ENCODE measurements around the gene ELMO1.

The ELMO1 gene

DNA sequence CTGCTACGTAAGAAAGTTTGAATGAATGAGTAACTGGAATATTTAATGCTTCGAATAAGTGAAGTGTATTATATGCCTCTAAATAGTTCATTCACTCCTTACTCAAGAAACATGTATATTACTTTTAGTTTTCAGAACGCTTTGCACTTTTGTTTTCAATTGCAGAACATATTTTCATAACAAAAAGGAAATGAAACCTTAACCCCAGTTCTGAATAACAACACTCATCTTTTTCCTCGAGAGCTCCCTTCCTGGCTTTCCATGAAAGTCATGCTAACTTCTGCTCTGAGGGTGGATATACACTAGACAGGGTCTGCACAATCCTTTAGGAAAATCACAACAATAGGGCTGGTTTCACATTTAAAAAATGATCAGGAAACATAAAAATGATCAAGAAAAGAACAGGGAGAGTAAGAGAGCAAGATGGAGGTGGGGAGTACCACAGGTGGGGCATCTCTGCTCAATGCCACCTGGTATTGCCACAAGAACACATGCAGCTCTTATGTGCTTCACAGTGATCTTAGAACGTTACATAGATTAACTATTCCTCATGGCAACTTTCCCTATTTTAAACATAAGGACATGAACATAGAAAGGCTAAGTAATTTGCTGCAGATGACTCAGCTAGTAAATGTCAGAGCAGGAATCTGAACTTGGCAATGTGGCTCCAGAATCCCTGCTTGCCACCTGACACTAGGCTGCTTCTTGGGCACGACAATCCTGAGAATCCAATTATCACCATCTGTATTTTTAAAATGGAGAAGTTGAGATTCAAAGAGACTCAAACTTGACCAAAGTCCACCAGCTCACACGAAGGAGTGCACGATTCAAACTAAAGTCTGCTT is 504.9 kb downstream of the ELMO1 start:
- no peak overlapping the region for H3K4me3 ChIP-seq (ENCODE audit: low read length)
- DNase-seq (ENCODE audit: low read depth, low spot score) = no peak

DNA sequence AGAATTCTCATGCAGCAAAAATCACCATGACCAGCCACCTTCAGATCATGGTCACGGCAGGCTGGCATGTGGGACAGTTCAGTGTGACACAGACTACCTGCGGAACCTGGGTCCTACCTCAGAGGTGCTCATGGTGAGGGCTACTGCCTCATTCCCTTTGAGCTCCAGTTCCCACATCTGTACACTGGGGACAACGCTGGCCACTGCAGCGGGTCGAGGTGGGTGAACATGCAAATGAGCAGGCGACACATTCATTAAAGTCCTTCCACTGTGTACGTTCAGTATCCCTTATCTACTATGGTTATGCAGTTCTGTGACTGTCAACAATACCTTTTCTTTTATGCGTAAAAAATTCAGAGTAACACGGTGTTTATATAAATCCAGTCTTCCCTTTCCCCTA is 505.7 kb downstream of the ELMO1 start:
- no peak for DNase-seq (ENCODE audit: low read depth, low spot score)
- H3K4me3 ChIP-seq (ENCODE audit: low read length) = no peak overlapping the region

DNA sequence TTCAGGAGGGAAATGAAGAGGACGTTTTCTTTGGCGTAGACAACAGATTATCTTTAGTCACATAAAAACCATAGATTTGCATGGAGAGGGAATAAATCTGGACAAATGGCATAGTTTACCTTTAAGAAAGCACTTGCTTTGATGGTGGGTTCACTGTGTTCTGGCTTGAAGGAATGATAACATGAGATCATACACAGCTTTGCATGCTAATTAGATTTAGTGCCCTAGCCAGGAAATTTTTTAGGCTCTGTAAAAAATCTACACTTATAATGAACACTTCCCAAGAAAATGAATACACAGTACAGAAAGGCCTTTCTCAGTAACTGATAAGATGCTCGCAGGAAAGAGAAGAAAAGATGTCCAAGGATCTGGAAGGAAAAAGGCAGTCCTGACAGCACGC is 506.1 kb downstream of the ELMO1 start:
- DNase-seq (ENCODE audit: low read depth, low spot score) = no peak
- H3K4me3 ChIP-seq (ENCODE audit: low read length) = no peak overlapping the region

DNA sequence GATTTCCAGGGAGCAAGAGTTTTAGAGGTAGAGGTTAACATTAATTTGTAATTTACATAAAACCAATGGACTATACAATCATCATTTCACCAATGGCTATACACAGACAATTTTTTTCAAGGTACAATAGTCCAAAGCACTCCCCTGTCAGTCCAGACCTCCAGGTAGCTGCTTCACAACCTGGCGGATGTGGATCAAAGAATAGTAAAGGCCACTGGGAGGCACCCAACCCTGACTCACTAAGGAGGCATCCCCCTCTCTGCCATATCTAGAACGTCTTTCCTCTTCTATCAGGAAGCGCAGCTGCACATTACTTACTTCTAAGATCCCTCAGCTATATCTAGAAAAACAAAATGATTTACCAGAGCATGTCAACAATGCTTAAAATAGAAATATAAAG is 506.6 kb downstream of the ELMO1 start:
- no peak for DNase-seq (ENCODE audit: low read depth, low spot score)
- H3K4me3 ChIP-seq (ENCODE audit: low read length) = no peak overlapping the region

DNA sequence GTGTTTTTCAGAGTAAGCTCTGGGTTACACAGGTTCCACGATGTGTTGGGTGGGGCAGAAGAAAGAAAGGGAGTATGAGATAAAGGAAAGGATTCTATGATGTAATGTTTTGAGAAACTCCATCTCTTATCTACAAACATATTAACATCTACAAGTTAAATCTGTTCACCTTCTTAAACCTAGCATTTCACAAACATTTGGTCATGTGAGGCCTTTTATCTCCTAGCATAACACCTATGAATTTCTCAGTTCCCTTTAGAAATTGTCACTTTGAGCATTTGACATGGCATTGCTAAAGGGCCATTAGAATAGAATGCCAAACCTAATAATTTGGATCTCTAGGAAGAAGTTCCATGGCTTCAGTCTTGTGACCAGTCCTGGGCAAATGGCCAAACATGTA is 507.3 kb downstream of the ELMO1 start:
- DNase-seq (ENCODE audit: low read depth, low spot score) = no peak
- H3K4me3 ChIP-seq (ENCODE audit: low read length) = no peak overlapping the region

DNA sequence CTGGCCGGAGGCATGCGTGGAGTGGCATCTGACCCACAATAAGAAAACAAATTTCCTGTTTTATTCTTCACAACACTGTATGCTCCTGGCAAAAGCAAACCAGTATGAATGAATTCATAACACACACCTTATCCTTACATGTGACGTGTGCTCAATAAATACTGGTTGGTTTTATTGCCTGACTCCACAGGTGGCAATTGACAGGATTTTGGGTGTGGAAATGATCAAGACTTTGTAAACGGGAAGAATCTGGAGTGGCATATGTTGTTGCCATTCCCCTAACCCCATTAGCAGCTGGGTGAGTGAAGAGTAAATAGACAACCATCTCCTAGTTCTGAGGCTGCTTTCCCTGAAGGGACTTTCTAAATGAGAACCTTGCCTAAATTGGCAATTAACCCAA is 508.8 kb downstream of the ELMO1 start:
- H3K4me3 ChIP-seq (ENCODE audit: low read length) = no peak overlapping the region
- DNase-seq (ENCODE audit: low read depth, low spot score) = no peak

DNA sequence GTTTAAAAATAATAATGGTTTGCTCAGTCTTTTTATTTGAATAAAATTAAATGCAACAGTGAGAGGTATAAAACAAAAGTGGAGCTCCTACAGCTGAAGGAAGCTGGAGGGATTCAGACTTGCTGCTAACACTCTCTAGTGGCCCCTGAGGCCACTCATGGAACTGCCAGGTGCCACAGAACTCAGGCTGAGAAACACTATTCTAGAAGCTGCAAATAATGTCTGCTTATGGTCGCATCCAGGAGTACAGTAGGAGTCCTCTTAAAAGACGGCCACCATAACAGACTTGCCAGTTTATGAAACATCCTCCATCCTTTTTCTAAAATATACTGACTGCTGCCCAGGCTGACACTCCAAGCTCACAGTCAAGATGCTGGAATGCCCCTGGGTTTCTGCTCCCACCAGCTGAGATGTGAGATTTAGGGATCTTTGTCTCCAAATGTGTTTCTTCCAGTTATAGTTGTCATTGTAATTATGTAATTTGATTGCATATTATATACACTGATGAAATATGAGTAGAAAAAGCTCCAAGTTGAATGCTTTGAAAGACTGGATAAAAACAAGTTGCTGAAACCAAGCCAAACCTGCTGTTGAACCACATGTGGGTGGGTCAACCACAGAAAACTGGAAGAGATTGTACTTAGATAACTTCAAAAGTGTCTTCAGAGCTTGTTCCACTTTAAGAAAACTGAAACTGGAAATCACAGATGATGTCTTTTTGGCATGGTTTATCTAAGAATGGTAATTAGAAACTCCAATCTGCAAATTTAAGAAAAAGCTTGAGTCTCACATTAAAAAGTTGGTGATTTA is 510.7 kb downstream of the ELMO1 start:
- H3K4me3 ChIP-seq (ENCODE audit: low read length) = no peak overlapping the region
- DNase-seq (ENCODE audit: low read depth, low spot score) = peak; percentile 92

DNA sequence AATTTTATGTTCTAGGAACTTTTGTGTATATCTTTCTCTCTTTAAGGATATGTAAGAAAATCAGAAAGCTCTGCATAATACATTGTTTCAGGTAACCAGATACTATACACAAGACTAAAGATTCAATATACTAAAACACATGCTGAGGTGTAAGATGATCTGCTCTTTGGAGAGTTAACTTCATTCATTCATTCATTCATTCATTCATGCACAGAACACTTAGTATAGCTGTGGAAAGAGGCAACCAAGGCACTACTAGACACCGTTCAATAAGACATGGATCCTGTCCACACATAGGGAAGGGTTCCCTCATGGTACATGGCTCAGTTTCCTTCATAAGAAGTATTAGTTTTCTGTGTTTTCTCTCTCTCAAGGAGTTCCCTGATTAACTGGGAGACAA is 516.8 kb downstream of the ELMO1 start:
- no peak for DNase-seq (ENCODE audit: low read depth, low spot score)
- H3K4me3 ChIP-seq (ENCODE audit: low read length) = no peak overlapping the region

DNA sequence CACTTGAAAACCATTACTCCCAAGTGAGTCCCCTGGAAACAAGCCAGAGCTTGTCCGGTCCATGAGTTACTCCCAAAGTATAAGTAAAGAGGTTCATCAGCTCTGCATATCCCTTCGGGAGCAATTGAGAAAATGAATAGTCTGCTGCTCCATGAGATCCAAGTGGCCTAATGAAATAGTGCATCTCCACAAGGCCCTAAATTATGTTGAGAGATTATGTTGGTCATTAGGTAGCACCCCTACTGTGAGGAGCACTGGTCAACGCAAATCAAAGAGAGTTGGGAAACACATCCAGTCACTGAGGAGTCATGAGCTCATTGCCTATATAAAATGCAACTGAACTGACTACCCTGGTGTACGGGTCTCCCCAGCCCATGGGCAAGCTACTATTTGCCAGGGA is 518.9 kb downstream of the ELMO1 start:
- H3K4me3 ChIP-seq (ENCODE audit: low read length) = no peak overlapping the region
- no peak for DNase-seq (ENCODE audit: low read depth, low spot score)

DNA sequence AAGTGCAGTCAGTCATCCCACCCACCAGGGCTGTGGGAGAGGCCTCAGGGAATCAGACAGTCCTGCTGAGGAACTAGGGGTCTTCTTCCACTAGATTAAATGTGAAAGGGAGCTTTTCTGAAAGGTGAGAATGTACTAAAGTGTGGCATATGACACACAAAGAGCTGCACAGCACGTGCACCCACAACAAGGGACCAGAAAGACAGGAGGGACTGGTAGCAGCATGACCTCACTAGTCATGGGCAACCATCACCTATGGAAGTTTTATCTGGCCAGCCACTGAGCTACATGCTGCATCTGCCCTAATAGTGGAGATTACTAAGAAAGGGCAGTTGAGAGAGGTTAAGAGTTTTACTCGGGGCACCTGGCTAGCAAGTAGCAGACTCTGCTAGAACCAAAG is 519.9 kb downstream of the ELMO1 start:
- no peak overlapping the region for H3K4me3 ChIP-seq (ENCODE audit: low read length)

DNA sequence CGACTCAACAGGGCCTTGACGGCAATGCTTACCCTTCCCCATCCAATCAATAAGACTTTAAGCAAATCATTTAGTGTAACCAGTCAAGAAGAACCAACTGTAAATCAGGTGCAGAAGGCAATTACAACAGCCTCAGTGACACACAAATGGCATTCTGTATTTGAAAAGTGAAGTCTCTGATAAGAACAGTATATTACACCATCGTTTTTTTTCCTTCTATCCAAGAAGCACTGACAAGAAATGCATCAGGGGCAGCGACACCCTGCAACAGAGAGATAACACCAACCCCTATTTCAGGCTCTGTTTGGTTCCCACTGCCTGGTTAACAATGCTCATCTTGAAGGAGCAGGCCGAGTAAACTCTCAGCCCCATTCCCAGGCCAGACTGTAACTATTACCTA is 520.4 kb downstream of the ELMO1 start:
- no peak overlapping the region for H3K4me3 ChIP-seq (ENCODE audit: low read length)
- no peak for DNase-seq (ENCODE audit: low read depth, low spot score)

More for the DNA sequence above, 519.9 kb downstream of the ELMO1 start:
- DNase-seq (ENCODE audit: low read depth, low spot score) = peak; percentile 22

DNA sequence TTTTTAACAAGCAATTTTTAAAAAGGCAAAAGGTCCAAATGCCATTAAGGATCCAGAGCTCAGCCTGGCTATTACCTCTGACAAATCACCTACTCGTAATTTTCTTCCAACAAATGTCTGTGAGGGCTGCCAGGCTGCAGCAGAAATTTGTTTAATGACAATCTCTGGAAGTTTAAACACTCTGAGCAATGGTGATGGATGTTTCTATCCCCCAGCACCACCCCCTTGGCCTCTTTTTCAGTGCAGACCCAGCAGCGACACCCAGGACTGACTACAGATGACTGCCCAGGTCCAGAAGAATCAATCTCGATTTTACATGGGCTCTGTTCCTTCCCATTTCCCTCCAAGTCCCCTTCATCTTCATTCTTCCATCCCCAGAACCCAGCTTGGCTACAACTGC is 523.0 kb downstream of the ELMO1 start:
- H3K4me3 ChIP-seq (ENCODE audit: low read length) = no peak overlapping the region
- no peak for DNase-seq (ENCODE audit: low read depth, low spot score)

DNA sequence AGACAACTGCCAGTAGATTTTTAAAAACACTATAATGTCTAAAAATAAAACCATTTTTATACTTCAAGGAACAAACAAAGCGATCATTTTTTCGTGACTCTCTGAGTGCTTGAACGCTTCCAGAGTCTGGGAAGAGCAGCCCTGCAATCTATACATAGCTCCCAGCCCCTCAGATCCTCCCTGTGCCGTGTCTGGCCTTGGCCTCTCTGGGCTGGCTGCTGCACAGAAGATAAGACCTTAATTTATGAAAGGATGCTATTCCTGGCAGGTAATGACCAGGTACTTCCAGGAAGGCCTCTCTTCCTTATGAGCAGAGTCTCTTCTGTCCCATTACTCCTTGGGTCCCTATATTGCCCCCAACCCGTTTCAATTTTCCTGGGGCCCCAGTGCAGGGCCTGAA is 523.5 kb downstream of the ELMO1 start:
- no peak for DNase-seq (ENCODE audit: low read depth, low spot score)
- H3K4me3 ChIP-seq (ENCODE audit: low read length) = no peak overlapping the region

DNA sequence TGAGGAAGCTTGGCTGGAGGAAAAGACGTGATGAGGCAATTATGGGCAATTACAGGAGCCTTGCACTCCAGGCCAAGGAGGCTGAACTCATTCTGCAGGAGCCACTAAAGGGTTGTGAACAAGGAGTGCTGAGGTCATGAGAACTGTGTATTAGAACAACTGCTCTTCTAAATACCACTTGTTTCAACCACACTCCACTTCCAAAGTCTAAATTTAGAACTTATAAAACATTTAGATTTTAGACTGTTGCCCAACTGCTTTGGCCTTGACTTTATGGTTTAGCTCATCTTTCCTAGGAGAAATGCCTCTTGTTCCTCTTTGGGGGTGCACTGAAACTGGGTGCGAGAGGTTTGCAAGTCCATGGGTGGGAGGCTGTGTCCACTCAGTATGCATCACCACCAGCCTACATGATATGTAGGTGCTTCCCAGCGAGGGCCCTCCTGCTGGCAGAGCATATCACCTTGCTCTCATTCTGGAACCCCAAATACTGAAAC is 524.7 kb downstream of the ELMO1 start:
- DNase-seq (ENCODE audit: low read depth, low spot score) = no peak

DNA sequence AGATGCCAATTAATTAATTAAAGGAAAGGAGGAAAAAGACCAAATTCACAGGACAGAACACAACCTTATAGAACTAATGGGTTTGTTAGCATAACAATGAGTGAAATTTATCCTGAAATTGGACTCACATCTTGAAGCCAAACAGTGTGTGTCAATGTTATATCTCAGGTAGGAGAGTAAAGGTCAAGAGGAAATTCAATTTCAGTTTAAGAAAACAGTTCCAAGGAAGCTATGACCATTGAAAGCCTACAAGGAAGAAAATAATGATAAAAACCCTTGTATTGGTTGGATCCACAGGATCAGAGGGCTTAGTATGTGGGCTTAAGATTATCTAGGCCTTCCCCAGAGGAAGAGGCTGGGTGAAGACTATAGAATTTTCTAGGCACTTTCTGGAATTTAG is 525.5 kb downstream of the ELMO1 start:
- no peak for DNase-seq (ENCODE audit: low read depth, low spot score)
- H3K4me3 ChIP-seq (ENCODE audit: low read length) = no peak overlapping the region

More for the DNA sequence above, 524.7 kb downstream of the ELMO1 start:
- no peak overlapping the region for H3K4me3 ChIP-seq (ENCODE audit: low read length)

DNA sequence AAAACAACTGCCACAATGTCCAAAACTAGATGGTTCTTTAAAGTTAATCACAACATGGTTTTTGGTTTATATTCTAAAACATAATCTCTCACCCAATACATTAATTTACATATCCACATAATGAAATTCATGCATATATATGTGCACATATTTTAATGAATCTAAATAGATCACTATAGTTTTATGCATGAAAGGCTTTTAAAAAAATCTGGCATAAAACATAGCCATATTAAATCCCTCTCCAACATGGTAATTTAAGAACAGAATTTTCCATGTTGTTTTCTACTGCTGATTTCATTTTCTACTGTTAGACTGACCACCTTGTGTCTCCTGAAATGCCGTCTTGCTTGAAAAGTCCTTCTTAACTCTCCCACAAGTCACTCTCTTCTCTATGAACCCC is 528.2 kb downstream of the ELMO1 start:
- DNase-seq (ENCODE audit: low read depth, low spot score) = no peak
- H3K4me3 ChIP-seq (ENCODE audit: low read length) = no peak overlapping the region

DNA sequence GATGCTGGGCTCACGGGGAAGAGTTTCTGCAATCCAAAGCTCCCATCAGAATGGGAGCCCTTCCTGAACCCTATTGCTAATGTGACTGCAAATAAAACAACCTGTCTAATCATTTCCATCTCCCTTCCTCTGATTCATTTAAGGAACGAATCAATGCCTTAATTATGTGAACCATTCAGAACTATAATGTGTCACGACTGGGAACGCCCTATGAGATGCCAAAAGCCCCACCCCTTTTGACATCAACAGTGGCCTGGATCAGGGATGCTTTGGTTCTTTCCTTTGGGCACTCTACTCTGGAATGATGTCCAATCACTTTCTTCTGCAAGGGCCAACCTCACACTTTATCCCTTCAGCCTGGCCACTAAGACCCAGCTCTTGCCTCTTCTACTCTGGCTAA is 528.9 kb downstream of the ELMO1 start:
- DNase-seq (ENCODE audit: low read depth, low spot score) = no peak
- H3K4me3 ChIP-seq (ENCODE audit: low read length) = no peak overlapping the region

DNA sequence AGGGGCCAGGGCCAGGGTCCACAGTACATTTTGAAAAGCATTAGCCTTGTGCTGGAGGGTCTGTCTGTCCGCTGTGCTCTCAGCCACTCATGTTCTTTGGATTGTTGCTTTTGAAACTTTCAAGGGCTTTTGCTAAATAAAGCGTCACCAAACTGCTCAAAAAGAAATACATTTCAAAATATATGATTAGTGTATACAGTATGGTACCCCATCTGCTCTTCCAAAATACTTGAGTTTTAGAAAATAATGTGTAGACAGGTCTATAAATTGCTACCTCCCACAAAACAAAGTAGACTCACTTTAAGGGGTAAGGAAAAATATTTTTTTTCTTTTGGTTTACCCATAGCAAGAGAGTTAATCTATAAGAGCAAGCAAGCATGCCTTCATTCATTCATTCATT is 530.1 kb downstream of the ELMO1 start:
- DNase-seq (ENCODE audit: low read depth, low spot score) = no peak

DNA sequence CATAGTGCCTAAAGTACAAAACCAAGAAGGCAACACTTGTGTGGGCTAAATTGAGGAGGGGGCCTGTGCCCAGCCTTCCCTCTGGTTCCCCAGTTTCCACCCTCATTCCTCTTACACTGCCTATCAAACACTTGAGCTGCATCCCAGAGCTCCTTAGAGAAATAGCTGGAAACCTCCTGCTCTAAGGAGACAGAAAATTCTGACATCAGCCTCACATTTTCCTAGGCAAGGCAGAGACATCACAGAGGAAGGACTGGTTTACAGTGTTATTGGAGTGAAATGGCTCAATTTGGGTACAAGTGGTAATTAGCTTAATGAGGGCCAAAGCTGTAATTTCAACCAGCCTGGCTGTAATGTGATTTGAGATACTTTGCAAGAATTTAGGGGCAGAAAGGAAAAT is 532.0 kb downstream of the ELMO1 start:
- no peak overlapping the region for H3K4me3 ChIP-seq (ENCODE audit: low read length)
- no peak for DNase-seq (ENCODE audit: low read depth, low spot score)

More for the DNA sequence above, 530.1 kb downstream of the ELMO1 start:
- no peak overlapping the region for H3K4me3 ChIP-seq (ENCODE audit: low read length)

DNA sequence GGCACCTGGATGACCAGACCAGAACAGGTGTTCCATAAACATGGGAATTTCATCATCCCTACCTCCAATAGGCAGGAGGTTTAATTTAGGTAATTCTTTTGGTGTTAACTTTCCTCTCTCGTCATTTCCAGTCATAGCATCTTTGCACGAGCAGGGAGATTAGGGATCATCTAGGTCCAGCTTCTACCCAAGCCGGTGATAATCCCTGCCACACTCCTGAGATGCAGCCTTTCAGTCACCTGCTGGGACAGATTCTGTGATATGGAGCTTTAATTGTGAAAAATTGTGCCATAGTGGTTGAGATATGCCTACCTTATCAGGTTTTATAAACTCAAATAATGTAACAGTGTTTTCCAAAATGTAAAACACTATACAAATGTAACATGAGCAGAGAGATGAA is 532.5 kb downstream of the ELMO1 start:
- DNase-seq (ENCODE audit: low read depth, low spot score) = no peak
- H3K4me3 ChIP-seq (ENCODE audit: low read length) = no peak overlapping the region

All from Jurkat, Clone E6-1 (cell line).